Activated CD4-positive, CD25-positive, alpha-beta regulatory T cell treated with anti-CD3 and anti-CD28 coated beads, Interleukin-2, amount 50 U/mL, for 72 hours (primary cell): ENCODE results near the gene FBXL17.

Experiments
- DNase-seq: peaks from one replicate; pipeline ENCODE4 v3.0.0; 2021

Gene FBXL17

DNA sequence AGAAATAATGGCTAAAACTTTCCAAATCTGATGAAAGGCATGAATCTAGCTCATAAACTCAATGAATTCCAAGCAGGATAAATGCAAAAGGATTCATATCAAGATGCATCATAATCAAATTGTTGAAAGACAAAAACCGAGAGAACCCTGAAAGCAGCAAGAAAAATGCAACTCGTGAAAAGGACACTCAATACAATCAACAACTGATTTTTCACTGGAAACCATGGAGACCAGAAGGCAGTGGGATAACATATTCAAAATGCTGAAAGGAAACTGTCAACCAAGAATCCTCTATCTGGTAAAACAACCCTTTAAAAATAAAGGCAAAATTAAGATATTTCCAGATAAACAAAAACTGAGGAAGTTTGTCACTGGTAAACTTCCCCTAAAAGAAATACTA, 9.5 kb downstream of the FBXL17 start:
- DNase-seq: no peak

DNA sequence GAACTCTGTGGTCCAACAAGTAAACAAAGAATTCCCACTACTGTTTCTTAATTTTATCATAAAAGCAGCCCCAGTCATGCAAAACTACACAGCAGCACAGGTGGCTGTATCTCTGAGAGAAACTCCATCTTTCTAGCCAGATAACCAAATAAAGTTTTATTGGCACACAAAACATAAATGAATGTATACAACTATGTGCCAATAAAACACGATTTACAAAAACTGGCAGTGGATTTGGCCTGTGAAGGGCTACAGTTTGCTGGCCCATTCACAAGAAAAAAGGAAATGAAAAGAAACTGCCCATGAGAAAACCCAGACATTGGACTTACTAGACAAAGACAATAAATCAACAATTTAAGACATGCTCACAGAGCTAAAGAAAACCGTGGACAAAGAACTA, 10.6 kb downstream of the FBXL17 start:
- DNase-seq: no peak

DNA sequence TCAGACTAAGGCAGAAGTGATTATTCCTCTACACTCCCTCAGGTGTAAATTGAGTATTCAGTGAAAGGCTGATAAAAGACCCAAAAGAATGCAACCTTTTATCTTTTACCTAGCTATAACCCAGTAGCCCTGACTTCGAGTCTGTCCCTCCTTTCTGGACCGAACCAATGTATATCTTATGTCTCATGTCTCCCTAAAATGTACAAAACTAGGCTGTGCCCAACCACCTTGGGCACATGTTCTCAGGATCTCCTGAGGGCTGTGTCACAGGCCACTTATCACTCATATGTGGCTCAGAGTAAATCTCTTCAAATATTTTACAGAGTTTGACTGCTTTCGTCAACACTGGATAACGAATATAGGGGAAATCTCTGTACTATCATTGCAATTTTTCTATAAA, 12.7 kb downstream of the FBXL17 start:
- DNase-seq: no peak

DNA sequence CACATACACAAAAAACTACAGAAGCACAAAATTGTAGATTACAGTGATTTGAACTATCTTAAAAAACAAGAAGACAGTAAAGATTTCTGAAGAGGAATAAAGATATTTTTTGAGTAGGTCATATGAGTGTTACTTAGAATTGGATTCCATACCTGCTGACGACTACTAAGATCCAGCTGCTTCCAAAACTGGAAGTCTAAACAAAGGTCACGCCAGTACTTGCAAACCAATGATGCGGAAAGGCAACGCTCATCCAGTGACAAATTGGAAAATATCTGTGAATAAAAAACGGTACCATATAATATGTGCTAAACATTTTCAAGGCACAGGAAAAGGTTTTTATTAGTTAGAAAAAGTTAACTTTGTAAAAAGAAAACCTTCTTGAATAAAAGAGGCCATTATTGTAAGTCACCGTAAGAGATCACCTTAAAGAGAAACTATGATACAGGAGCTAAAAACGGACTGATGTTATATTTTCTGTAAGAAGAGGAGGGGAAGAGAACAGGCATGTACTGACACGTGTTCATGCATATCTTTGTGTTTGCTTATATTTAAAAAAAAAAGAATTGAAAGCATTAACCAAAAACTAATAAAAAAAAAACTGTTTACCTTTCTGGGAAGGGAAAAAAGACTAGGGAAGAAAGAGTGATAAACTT, 14.1 kb downstream of the FBXL17 start:
- no peak for DNase-seq

DNA sequence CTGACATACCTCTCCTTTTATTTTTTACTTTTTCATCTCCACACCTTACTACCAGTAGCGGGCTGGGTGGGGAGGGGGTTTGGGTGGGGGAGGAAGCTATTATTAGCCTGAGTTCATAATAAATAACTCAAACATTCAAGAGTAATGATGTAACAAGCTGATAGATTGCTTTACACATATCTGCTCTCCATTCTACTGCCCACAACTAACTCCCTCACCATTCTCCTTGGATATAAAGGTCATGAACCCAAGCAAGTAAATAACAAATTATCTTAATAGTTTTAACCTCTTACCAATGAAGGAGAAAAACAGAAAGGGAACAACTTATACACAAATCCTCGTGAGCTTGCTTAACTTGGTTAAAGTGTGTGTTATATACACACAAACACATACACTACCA, 15.4 kb downstream of the FBXL17 start:
- DNase-seq: no peak

DNA sequence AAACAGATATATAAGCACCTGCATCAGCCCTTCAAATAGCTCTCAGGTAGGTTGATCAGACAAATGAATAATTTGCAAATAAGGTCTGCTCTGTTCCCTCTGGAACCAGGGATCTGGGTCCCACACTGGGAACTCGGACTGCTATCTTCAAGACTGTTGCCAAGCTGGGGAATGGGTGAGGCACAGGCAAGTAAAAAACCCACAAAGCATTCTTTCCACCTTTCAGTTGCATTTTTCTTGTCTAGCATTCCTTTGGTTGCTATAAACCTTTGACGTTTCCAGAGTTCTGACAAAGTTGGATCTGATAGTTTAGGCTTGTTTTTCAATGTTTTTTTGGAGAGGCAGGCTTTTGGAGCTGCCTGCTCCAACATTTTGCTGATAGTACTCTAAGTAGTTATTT, 20.1 kb downstream of the FBXL17 start:
- DNase-seq: no peak

DNA sequence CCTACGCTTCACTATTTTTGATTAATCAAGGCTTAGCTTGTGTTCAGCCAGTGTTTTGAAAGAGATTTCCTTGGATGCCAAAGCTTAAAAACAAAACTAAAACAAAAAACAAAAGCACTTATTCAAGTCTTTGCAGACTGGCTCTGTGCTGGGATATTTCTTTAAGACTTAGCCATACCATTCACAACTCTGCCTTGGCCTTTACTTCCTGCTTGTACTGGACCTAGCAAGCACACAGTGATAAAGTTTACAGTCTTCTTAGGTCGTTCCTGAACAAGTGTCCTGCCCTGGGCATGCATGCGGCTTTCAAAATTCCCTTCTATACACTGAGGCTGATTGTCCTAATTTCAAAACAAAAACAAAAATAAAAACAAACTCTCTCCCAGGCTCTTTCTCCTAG, 20.7 kb downstream of the FBXL17 start:
- no peak for DNase-seq

DNA sequence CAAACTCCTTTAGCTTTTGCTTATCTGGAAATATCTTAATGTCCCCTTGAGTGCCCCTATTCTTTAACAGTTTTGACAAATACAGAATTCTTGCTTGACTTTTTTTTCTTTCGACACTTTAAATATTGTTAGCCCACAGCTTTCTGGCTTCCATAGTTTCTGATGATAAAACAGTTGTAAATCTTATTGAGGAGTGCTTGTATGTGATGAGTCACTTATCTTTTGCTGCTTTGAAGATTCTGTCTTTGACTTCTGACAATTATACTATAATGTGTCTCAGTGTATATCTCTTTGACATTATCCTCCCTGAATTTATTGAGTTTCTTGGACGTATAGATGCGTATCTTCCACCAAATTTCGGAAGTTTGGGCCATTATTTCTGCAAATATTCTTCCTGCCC, 21.6 kb downstream of the FBXL17 start:
- DNase-seq: no peak

DNA sequence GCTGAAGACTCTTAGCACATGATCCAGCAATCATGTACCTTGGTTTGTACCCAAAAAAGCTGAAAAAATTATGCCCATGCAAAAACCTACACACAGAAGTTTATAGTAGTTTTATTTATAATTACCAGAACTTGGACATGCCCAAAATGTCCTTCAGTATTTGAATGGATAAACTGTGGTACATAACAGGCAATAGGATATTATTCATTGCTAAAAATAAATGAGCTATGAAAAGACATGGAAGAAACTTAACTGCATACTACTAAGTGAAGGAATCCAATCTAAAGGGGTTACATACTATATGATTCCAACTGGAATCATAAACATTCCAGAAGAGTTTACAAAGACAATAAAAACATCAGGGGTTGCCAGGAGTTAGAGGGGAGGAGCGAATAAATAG, 25.6 kb downstream of the FBXL17 start:
- DNase-seq: no peak

DNA sequence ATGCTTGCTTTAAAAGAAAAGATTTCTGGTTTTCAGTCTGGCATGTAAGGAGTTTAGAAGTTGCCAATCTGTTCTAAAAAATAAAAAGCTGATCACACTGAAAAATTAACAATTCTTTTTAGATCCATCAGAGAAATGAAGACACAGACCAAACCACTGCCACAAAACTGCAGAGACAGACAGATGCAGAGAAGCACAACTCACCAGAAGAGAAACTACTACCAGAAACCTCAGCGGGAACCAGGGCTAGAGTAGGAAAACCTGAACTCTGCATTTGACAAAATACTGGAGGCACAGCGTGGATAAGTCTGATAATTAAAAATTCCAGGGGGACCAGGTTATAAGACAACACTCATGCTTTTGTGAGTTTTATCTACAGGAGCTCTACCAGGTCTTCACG, 28.8 kb downstream of the FBXL17 start:
- DNase-seq: no peak

DNA sequence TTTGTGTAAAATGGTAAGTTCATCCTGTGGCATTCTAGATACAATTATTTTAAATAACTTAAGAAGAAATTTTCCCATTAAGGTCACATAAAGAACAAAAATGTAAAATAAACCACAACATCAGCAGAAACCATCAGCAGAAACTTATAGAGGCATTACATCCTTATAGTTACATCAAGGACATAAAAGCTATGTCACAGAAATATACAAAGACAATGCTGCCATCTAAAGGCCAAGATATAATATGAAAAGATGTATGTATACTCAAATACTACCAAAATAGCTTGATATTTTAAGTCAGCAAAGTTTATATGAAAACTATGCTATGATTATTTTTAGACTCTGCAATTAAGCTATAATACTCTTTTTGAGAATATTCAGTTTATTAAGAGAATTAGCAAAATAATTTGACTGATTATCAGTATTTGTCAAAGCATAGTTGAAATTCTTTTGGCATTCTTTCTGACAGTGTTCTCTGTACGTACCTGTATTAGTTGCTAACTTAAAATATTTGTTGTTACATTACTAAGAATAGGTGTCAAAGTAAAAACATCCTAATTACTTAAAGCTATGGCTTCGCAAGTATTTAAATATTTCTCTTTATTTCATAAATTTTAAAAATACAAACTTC, 36.2 kb downstream of the FBXL17 start:
- DNase-seq: no peak

DNA sequence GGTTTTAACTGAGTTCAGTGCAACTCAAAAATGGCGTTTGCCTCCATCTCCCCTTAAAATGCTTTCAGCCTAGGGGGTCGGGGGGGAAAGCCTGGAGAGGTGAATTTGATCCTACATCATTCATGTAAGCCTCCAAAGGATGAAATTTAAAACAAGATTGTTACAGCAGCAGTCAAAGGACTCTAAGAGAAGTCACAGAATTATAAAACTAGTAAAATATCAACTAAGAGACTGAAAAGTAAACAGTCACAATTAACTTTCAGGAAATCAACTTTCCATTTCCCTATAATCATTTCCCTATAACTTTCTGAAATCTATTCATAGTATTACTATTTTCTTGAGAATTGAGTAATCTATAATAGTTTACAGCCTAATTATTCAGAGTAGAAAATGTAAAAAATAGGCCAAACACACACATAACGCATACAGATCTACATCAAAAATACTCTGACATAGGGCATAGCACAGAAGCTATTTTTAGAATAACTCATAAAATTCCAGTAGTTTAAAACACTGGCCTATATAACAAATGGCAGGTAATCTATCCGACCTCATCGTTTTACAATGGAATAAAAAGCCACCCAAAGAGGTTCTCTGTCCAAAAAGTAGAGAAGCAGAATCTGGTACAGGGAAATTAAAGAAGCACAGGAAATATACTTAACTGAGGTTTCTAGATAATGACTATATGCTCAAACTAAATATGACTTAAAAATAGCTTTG, 37.6 kb downstream of the FBXL17 start:
- no peak for DNase-seq

DNA sequence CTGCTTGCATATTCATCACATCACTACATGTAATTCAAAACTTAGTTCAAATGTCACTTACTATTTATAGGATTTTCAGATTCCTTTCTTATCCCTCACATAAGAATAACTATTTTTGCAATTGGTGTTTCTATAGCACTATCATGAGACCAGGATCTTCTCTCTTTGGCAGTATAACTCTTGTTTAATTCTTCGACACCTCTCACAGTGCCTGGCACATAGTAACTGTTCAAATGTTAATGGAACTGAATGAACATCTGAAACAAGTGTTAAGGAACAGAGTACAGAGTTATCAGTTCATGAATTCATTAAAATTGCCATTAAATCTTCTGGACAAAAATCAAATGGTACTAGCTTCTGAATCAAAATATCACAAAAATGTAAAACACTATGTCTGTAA, 40.0 kb downstream of the FBXL17 start:
- DNase-seq: no peak

DNA sequence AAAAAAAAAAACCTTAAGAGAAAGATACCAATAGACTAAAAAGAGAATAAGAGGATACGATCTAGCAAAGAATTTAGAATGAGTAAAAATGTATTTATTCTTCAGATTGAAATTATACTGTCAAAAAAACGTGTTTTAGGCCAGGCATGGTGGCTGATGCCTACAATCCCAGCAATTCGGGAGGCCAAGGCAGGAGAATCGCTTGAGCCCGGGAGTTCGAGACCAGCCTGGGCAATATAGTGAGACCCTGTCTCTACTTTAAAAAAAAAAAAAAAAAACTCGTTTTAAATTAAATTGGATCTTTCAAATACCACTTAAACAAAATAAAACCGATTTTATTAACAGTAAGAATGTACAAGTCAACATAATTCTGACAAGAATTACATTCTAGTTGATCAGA, 41.8 kb downstream of the FBXL17 start:
- DNase-seq: no peak

DNA sequence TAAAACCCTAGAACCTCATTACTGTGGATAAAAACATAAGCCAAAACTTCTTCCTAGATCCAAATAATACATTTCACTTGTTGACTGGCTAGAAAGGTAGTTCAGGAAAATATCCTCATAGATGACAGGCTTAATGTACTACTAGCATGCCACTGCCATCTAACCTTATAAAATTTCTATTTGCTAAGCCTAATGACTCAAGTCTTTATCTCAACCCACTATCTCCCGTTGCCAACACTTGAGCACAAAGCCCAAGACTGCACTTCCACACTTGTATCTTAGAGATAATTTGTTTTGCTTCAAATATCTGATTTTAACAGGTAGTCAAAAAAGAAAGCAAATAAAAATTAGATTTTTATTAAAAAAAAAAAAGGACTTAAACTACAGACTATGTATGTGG, 42.7 kb downstream of the FBXL17 start:
- DNase-seq: no peak

DNA sequence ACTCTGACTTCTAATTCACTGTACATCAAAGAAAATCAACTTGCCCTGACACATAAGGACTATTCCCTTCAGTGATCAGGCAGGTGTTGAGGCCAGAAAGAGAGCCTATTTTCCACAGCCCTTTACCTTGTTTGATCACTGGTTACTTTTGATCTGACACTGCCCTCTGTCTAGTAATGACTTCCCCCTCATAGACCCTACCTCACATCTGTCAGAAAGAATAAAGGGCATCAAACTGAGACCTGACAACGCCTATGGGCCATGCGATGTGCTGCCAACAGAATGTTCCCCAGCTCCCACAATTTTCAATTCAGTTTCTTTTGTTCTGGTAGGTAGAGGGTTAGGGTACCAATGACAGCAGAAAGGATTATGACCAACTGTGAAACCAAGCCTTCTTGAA, 47.7 kb downstream of the FBXL17 start:
- no peak for DNase-seq

DNA sequence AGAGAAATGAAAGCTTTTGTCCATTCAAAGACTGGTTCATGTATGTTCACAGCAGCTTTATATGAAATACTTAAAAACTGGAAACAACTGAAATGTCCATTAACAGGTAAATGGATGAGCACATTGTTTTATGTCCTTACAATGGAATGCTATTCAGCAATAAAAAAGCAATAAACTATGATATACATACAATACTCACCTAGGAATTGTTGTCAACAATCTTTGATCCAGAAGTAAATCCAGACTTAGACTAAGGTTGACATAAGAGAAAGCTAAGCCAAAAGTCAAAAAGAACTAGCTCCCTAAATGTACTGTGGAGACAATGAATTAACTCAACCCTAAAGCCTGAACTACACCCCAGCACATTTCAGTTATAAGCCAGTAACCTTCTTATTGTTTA, 54.9 kb downstream of the FBXL17 start:
- DNase-seq: no peak

DNA sequence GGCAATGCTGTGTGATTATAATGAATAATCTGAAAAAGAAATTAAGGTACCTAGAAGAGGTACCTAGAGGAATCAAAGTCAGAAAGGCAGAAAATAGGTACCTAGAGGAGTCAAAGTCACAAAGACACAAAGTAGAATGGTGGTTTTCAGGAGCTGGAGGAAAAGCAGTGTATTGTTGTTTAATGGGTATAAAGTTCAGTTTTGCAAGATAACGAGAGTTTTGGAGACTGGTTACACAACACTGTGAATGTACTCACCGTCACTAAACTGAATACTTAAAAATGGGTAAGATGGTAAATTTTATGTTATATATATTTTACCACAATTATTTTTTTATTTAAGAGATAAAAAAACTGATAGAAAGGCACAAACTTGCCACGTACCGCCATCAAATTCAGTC, 57.0 kb downstream of the FBXL17 start:
- no peak for DNase-seq

DNA sequence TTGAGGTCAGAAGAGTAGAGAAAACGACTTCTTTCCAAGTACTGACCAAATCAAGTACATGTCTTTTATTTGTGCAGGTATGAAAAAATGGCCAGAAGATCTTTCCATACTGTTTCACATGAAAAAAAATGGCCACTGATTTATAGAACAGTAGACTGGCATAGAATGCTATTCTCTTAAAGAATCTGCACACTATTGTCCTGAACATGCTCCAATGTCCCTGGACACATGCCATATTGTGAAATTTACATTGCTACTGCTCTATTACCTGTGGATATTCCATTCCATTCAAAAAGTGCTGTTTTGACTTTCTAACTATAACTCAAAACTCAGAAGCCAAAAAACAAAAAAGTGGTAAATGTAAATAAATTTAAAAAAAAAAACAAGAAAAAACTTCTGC, 60.6 kb downstream of the FBXL17 start:
- no peak for DNase-seq

DNA sequence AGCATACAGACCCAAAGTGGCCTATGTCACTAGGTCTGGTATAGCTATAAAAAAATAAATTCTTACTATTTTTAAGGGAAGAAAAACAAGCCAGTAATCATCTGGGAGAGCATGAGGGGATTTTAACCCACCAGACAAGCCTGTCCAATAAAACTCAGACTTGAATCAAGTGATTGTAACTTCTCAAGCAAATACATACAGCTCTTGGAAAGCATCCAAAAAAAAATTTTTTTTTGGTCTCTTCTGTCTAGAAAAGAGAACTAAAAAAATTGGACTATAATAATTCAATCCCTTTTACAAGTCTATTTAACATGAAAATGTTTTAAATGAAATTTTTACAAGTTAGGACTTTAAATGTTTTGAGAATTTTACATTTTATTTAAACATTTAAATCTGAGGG, 61.7 kb downstream of the FBXL17 start:
- DNase-seq: no peak

DNA sequence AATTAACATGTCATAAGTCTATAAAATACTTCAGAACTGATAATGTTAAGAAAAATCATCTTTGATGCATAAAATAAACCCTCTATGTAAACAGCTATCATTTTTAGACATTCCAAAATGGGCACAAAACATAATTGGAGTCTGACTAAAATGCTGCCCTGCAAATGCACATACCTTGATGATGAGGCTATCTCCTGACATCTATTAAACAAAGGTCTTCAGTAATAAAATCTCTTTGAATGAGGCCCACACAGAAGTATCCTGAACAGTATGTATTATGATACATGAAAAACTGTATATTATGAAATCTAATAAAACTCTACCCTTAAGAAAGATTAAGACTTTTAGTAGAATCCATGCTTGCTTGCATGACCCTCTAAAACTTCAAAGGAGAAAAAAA, 66.1 kb downstream of the FBXL17 start:
- DNase-seq: no peak

DNA sequence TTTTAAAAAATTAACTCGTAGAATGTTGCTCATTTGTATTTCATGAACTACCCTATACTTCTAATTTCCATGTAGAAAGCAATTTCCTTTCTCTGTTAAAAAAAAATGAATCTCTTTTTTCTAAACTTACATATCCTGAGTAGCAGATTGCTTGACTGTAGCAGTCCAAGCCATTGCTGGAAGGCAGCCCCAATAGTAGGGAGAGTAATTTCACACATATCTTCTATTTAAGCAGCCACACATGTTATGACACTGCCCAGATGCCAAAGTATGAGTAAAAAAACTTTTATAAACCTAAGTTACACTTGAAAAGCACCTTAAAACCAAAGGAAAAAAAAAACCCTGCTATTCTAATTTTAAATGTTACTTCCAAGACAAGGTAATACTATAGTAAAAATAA, 69.6 kb downstream of the FBXL17 start:
- DNase-seq: no peak

DNA sequence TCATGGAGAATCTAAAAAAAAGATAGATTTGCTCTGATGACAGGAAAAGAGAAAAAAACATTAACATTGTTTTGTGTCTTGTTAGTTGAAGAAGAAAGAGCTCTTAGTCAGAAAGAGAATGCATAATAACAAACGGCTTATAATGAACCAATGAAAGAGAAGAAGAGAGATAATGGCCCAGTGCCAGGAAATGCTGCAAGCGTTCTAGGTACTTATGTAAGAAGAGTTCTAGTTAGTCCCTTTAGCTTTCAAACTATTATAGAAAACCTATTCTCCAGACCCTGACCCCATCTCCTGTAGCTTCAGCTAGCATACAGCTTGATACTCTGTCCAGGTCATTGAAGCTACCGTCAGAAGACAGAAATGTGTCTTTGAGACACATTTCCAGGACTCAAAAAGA, 70.2 kb downstream of the FBXL17 start:
- DNase-seq: no peak

DNA sequence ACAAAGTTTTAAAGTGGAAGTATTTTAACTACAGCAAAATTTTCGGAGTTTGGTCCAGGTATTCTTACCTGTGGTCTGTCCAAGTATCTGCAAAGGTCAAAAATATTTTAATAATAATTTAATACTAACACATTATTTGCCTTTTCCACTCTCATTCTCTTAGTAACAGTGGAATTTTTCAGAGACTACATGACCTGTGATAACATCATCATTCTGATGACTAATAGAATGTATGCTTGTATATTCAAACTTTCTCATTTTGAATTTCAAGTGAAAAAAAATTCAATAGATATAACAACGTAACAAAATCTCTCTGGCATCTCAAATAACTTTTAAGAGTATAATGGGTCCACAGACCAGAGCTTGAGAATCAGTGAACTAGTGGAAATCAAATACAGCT, 78.3 kb downstream of the FBXL17 start:
- DNase-seq: no peak

DNA sequence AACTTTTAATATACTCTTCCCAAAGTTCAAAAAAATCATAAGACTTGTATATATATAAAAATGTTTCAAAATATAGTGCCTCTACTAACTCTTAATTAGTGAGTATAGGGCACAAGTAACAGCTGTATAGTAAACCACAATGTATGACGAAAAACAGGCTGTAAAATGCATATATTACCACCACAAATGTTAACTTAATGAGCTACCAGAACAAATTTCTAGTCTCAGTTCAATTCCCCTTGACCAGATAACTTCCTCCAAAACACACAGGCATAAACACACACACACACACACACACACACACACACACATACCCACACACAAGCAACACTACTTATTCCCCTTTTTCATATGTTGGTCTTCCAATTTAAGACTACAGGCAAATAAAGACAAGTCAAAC, 78.8 kb downstream of the FBXL17 start:
- no peak for DNase-seq
